ENCODE data around the gene CD79A.

CD79A gene

GRCh38 chr19:41917676-41918075 is 40.6 kb downstream of the CD79A start:
- DNase-seq (ENCODE audit: low read depth in 2 of 3, low spot score in 1 of 3) = no peak

- no peak for DNase-seq (ENCODE audit: low read depth in 2 of 3, low spot score in 1 of 3)
Observed at GRCh38 chr19:41918095-41918494, 41.0 kb downstream of the CD79A start.

DNA sequence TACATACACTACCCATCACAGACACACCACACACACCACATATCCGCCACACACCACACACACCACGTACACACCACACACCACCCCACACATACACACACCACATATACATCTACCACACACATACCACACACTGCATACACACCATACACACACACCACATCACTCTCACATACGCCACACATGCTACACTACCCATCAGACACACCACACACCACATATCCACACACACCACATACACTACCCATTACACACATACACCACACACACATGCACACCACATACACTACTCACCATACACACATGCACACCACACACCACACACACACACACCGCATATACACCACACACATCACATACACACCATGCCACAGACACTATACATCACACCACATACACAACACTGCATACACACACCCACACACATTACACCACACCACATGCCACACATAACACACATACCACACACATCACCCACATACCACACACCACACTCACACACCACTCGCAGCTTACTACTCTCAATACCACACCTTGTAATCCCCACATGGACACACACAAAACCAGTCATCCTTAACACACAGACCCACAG is 41.7 kb downstream of the CD79A start:
- DNase-seq (ENCODE audit: low read depth in 2 of 3, low spot score in 1 of 3) = no peak

DNA sequence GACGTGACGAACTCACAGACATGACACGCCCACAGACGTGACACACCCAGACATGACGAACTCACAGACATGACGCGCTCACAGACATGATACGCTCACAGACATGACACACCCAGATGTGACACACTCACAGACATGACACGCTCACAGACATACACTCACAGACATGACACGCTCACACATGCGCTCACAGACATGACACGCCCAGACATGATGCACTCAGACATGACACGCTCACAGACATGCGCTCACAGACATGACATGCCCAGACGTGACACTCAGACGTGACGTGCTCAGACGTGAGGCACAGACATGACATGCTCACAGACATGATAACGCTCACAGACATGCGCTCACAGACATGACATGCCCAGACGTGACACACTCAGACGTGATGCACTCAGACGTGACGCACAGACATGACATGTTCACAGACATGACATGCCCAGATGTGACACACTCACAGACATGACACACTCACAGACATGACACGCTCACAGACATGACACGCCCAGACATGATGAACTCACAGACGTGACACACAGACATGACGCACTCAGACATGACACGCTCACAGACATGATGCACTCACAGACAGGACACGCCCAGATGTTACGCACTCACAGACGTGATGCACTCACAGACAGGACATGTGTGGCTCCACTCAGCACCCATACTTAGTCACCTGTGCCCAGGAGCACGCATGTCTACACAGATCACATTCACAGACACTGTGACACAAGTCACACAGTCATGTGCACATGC is 43.1 kb downstream of the CD79A start:
- DNase-seq (ENCODE audit: low read depth in 2 of 3, low spot score in 1 of 3) = no peak

DNA sequence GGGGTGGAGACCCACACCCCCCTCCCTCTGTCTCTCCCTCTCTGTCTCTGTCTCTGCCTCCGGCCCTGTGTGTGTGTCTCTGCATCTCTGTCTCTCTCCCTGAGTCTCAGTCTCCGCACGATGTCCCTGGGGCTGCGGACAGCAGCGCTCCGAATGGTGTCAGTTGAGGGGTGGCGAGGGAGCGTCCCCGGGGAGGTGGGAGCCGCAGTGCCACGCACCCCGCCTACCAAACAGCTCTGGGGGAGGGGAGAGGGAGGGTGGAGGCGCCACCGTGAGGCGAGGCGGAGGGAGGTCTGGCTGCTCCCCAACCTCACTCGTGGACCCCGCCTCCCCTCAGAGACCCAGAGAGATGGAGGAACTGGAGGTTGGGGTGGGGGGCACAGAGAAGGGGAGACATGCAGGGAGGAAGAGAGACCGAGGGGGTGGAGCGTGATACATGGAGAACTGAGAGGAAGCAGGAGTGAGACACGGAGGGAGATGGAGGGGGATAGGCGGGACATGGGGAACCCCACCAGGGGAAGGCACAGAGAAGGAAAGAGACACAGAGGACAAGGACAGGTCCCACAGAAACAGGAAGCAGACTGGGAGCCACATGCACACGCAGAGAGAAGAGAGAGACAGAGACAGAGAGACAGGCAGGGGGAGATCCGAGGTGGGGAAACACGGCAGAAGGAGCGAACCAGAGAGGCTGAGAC is 44.0 kb downstream of the CD79A start:
- DNase-seq (ENCODE audit: low read depth in 2 of 3, low spot score in 1 of 3) = no peak

GRCh38 chr19:41921577-41922576 is 44.8 kb downstream of the CD79A start:
- no peak for DNase-seq (ENCODE audit: low read depth in 2 of 3, low spot score in 1 of 3)

- DNase-seq (ENCODE audit: low read depth in 2 of 3, low spot score in 1 of 3) = no peak
Observed at GRCh38 chr19:41922585-41922984, 45.5 kb downstream of the CD79A start.

- DNase-seq (ENCODE audit: low read depth in 2 of 3, low spot score in 1 of 3) = no peak
Observed at GRCh38 chr19:41923045-41923788, 46.1 kb downstream of the CD79A start.

DNA sequence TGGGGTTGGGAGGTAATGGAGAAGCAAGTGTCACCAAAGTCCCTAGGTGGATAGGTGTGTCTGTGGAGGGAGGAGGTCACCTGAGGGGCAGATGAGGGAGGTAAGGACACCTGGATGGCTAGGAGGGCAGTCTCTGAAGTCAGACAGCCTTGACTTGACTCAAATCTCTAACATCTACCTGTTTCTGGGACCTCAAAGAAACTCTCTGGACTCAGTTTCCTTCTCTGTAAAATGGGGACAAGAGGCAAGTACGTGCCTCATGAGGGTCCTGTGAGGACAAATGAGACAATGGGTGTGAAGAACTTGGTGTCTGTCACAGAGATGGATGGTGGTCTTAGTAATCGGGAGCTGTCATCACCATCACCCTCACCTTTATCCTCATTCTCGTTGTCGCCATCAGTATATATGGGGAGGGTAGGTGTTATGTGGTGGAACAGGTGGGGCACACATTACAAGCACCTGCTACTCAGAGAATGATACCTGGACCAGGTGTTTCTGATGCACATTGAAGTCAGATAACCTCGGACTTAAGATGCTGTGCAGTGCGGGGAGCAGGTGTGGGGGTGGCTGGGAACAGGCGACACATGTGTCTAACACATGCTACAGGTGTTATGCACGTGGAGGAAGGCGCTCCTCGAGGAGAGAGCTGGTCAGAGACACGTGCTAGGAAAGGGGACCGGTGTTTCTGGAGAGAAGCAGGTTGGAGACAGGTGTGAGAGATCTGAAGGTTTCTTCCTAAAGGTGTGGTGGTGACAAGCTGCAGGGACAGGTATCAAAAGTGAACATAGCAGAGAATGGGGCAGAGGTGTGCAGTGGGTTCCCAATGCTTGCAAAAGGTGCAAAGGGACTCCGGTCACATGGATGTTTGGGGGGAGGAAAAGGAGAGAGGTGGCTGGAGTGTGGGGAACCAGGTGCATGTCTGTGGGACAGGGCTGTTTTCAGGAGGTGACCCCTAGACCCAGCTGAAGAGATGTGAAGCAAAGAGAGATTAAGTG is 47.4 kb downstream of the CD79A start:
- no peak for DNase-seq (ENCODE audit: low read depth in 2 of 3, low spot score in 1 of 3)

DNA sequence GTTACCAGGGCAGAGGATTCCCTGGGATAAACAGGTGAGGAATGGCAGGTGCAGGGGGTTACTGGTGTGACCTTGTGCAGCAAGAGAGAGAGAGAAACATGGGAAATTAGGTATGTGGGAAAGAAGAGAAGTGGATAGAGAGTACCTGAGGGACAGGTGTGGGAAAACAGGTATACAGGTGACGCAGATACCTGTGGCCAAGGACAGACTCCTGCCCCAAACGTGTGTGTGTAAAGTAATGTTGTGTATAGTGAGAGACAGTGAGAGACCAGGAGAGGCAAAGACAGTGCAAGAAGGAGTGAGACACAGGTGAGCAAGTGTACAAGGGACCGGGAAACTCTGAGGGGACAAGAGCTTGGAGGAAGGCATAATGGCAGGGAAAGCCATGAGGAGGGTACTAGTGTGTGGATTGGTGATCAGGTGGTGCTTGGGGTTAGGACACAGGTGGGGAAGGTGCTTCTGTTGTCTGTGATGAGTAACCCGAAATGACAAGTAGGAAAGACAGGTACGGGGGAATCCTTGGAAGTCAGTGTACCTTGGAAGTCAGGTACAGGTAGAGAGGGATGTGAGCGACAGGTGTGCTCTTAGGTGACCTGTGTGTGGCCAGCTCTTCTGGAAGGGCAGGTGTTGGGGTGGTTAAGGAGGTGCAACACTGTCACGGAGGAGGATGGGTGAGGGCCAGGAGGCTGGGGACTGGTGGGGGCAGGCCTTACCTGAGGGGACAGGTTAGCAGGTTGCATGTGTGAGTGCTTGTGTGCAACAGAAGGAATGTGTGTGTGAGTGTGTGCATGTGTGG is 48.3 kb downstream of the CD79A start:
- no peak for DNase-seq (ENCODE audit: low read depth in 2 of 3, low spot score in 1 of 3)

- no peak for DNase-seq (ENCODE audit: low read depth in 2 of 3, low spot score in 1 of 3)
Observed at GRCh38 chr19:41926028-41926762, 49.1 kb downstream of the CD79A start.

DNA sequence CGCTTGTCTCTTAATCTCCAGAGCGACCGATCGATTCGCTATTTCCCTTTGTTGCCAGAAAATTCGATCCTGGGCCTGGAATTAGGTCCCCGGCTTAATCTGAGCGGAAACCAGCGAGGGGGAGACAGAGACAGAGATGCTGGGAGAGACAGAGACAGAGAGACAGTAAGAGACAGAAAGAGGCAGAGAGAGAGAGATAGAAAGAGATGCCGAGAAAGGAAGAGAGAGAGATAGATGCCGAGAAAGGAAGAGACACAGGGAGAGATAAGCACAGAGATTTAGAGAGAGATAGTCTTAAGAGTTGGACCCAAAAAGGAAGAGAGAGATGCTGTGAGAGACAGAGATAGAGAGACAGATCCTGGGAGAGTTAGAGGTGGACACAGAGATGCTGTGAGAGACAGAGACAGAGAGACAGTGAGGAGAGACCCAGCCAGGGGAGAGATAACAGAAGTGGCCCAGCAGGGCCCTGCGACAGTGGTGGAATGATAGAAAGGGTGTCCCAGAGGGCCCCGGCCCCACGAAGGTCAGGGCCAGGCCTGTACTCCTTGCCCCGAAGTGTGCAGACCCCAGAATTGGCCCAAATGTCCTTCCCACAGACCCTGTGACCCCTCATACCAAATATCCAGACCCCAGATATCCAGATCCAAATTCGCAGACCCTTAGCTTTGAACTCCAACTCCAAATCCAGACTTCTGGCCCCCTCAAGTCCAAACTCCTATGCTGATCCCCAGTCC is 49.9 kb downstream of the CD79A start:
- no peak for DNase-seq (ENCODE audit: low read depth in 2 of 3, low spot score in 1 of 3)

- no peak for DNase-seq (ENCODE audit: low read depth in 2 of 3, low spot score in 1 of 3)
Observed at GRCh38 chr19:41927497-41928192, 50.6 kb downstream of the CD79A start.

- DNase-seq (ENCODE audit: low read depth in 2 of 3, low spot score in 1 of 3) = no peak
Observed at GRCh38 chr19:41928221-41928683, 51.2 kb downstream of the CD79A start, which contains the start of gene ERFL. Gene ERFL, minus strand, starts transcription at chr19:41928449. Its CDS starts 15,530 bp downstream, at chr19:41912919.

GRCh38 chr19:41928754-41929535 is 51.9 kb downstream of the CD79A start:
- DNase-seq (ENCODE audit: low read depth in 2 of 3, low spot score in 1 of 3) = no peak

All from stimulated activated CD4-positive, alpha-beta T cell treated with anti-CD3 and anti-CD28 coated beads, Interleukin-12 subunit alpha, Interleukin-12 subunit beta, amount 100 ng/mL, for 48 hours (primary cell).